IMR-90 (cell line): ENCODE data around the gene NOL9. TPM values are rescaled to one million over a fixed set of nuclear protein-coding genes. Genes with fewer than 3 reads are reported as not detected.

Source experiments
- ATAC-seq: fragments of 200-7000 bp; cut with Tn5 transposase; 2 replicates; pipeline ENCODE4 v1.9.1; 2020; ENCODE audit warnings: low read depth, mild to moderate bottlenecking, moderate library complexity
- BruUV-seq: library from RNA; stranded (reverse); fragments of 400-500 nt; replicated peaks from 2 replicates; lab custom pipeline; 2021; lab: Mats Ljungman, UMichigan
- CTCF ChIA-PET: fragments of 300-600 bp; formaldehyde crosslinking; extraction: SDS; loops from one replicate; lab custom pipeline; 2021; ENCODE audit warnings: antibody characterized with exemption; lab: Yijun Ruan, JAX
- POLR2A ChIA-PET: fragments of 300-600 bp; sonication (Branson Sonifier 250); formaldehyde crosslinking; loops from one replicate; lab custom pipeline; 2022; ENCODE audit warnings: antibody characterized with exemption; ENCODE audit not compliant: unreplicated experiment; lab: Charles Lee
- DNase-seq: peaks from one replicate; pipeline ENCODE4 v3.0.0; 2013
- H2AFZ ChIP-seq: replicated peaks from 2 replicates; pipeline ENCODE3; 2013; ENCODE audit warnings: low read length, mild to moderate bottlenecking; ENCODE audit not compliant: poor library complexity
- H2AK5ac ChIP-seq: 2 replicates; pipeline ENCODE4 v1.6.1; 2013; ENCODE audit warnings: low read depth, low read length, inconsistent platforms
- H2AK9ac ChIP-seq: replicated peaks from 2 replicates; pipeline ENCODE3; 2013; ENCODE audit warnings: mild to moderate bottlenecking, low read depth, low read length, moderate library complexity; ENCODE audit not compliant: poor library complexity
- H2BK120ac ChIP-seq: 2 replicates; pipeline ENCODE4 v1.6.1; 2013; ENCODE audit warnings: low read depth, low read length, inconsistent platforms
- H2BK15ac ChIP-seq: 3 replicates; pipeline ENCODE4 v1.6.1; 2013; ENCODE audit warnings: low read depth, low read length, inconsistent platforms
- H2BK20ac ChIP-seq: 2 replicates; pipeline ENCODE4 v1.6.1; 2013; ENCODE audit warnings: low read depth, mild to moderate bottlenecking, inconsistent platforms, low read length, moderate library complexity
- H2BK5ac ChIP-seq: 2 replicates; pipeline ENCODE4 v1.6.1; 2013; ENCODE audit warnings: mild to moderate bottlenecking, low read depth, low read length, inconsistent platforms; ENCODE audit not compliant: poor library complexity, severe bottlenecking
- H3K14ac ChIP-seq: replicated peaks from 2 replicates; pipeline ENCODE4 v1.6.1; 2013; ENCODE audit warnings: low read depth, low read length, inconsistent platforms
- H3K18ac ChIP-seq: 2 replicates; pipeline ENCODE4 v1.6.1; 2013; ENCODE audit warnings: low read depth, low read length, control low read depth
- H3K23ac ChIP-seq: 2 replicates; pipeline ENCODE4 v1.6.1; 2013; ENCODE audit warnings: low read depth, low read length, inconsistent platforms
- H3K27ac ChIP-seq: 2 replicates; pipeline ENCODE4 v1.5.1; 2013; ENCODE audit warnings: mild to moderate bottlenecking, control low read depth, low read length; ENCODE audit not compliant: insufficient read depth
- H3K27me3 ChIP-seq: 2 replicates; pipeline ENCODE4 v1.6.1; 2013; ENCODE audit warnings: low read length; ENCODE audit not compliant: control insufficient read depth, insufficient read depth
- H3K36me3 ChIP-seq: 2 replicates; pipeline ENCODE4 v1.6.1; 2013; ENCODE audit warnings: low read length, mixed read lengths; ENCODE audit not compliant: control insufficient read depth, insufficient read depth
- H3K4ac ChIP-seq: 2 replicates; pipeline ENCODE4 v1.6.1; 2013; ENCODE audit warnings: low read depth, low read length, inconsistent platforms
- H3K4me1 ChIP-seq: 2 replicates; pipeline ENCODE4 v1.6.1; 2013; ENCODE audit warnings: low read length, mixed read lengths; ENCODE audit not compliant: control insufficient read depth, insufficient read depth
- H3K4me2 ChIP-seq: 2 replicates; pipeline ENCODE4 v1.6.1; 2013; ENCODE audit warnings: low read depth, mild to moderate bottlenecking, control low read depth, low read length, moderate library complexity
- H3K4me3 ChIP-seq: 2 replicates; pipeline ENCODE4 v1.5.1; 2013; ENCODE audit warnings: low read depth, mild to moderate bottlenecking, control low read depth, low read length, moderate library complexity; ENCODE audit not compliant: insufficient read depth
- H3K56ac ChIP-seq: 2 replicates; pipeline ENCODE4 v1.6.1; 2013; ENCODE audit warnings: low read length, inconsistent platforms; ENCODE audit not compliant: insufficient read depth; ENCODE audit errors: extremely low read depth
- H3K79me1 ChIP-seq, 2 experiments: 2 replicates each; pipeline ENCODE4 v1.6.1; 2013; ENCODE audit warnings: low read length in 2 of 2, inconsistent platforms in 1 of 2, low read depth in 1 of 2
- H3K9ac ChIP-seq: 2 replicates; pipeline ENCODE4 v1.6.1; 2013; ENCODE audit warnings: low read depth, low read length, control low read depth
- H3K9me1 ChIP-seq: 2 replicates; pipeline ENCODE4 v1.6.1; 2013; ENCODE audit warnings: low read length, inconsistent platforms; ENCODE audit not compliant: insufficient read depth
- H3K9me3 ChIP-seq: 2 replicates; pipeline ENCODE4 v1.6.1; 2013; ENCODE audit warnings: low read length; ENCODE audit not compliant: control insufficient read depth, insufficient read depth
- H4K20me1 ChIP-seq: 2 replicates; pipeline ENCODE4 v1.6.1; 2013; ENCODE audit warnings: low read length, inconsistent platforms; ENCODE audit not compliant: insufficient read depth
- H4K5ac ChIP-seq: 2 replicates; pipeline ENCODE4 v1.6.1; 2013; ENCODE audit warnings: mild to moderate bottlenecking, low read depth, low read length, control low read depth
- H4K8ac ChIP-seq, 2 experiments: 2 replicates each; pipeline ENCODE4 v1.6.1; 2013; ENCODE audit warnings: low read depth in 2 of 2, low read length in 2 of 2, control low read depth in 1 of 2, inconsistent platforms in 1 of 2
- H4K91ac ChIP-seq: 2 replicates; pipeline ENCODE4 v1.6.1; 2013; ENCODE audit warnings: low read depth, low read length, inconsistent platforms; ENCODE audit not compliant: insufficient read depth
- NFE2L2 ChIP-seq: fragments of 150-350 bp; IDR thresholded peaks from 2 replicates; pipeline ENCODE4 v1.6.1; 2016; ENCODE audit warnings: low read depth, mild to moderate bottlenecking, low read length
- WGBS, 2 experiments: methylation state at CpG; one replicate each; pipeline versions ENCODE4 v1.1.5 to v1.1.7; 2013; ENCODE audit warnings: missing lambda C conversion rate in 2 of 2; ENCODE audit not compliant: insufficient read length in 1 of 2; ENCODE audit errors: extremely low coverage in 2 of 2; 5-methylcytosine and 5-hydroxymethylcytosine counted together
- dilution Hi-C: fragments of 300-500 bp; cut with HindIII; formaldehyde crosslinking; loops from one replicate; pipeline ENCODE4 v1.14.3; 2018; ENCODE audit warnings: low sequenced_read_pairs; ENCODE audit not compliant: unreplicated experiment
- in situ Hi-C: fragments of 300-500 bp; cut with MboI; formaldehyde crosslinking; loops from 3 replicates; pipeline ENCODE4 v1.14.3; 2019; ENCODE audit warnings: low sequenced_read_pairs, inconsistent platforms, mixed read lengths
- intact Hi-C: fragments of 100-400 bp; cut with micrococcal nuclease; formaldehyde crosslinking; loops from 2 replicates; pipeline ENCODE4 v1.10.0; 2022
- polyA plus RNA-seq, 3 experiments: library from polyadenylated mRNA; depleted of rRNA; stranded (reverse); fragments of >200 nt; gene quantifications; 2 replicates each; pipeline ENCODE4 v1.2.3, GENCODE V29; 2012; ENCODE audit warnings: low replicate concordance in 1 of 3
- total RNA-seq: library from RNA; depleted of rRNA; stranded (reverse); fragments of >200 nt; gene quantifications from 2 replicates; pipeline ENCODE4 v1.2.3, GENCODE V29; 2012
- TF ChIP-seq, protein P1 (sequence below): fragments of 150-350 bp; IDR thresholded peaks from 2 replicates; pipeline ENCODE4 v1.6.1; 2017; ENCODE audit warnings: mild to moderate bottlenecking, antibody characterized with exemption, low read length, low read depth

Gene NOL9
- total and polyA plus RNA-seq, 2 of the 4 experiments (the other 2 are of a cell fraction) = 13.0 to 19.2 TPM

DNA sequence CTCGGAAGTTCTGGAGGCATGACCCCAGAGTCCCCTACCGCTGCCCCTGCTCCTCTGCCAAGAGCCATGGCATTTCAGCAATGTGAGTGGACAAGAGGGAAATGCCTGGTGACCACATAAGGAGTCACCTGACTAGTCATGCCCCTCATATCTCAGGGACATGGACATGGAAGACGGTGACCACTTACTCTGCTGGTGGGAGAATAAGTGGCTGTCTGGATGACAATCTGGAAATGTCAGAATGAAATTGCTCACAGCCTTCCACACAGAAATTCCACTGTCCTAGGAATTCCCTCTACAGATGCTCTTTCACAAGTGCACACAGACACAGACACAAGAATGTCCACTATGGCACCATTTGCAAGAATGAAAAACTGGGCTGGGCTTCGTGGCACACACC lies 38.5 kb downstream of the NOL9 start:
- Histone ChIP-seq H3K4me2 (no peak overlapping the region), H3K4me3 (no peak overlapping the region), H2BK5ac (no peak overlapping the region), H2AK5ac (no peak overlapping the region), H3K9ac (no peak overlapping the region), H4K20me1 (no peaks in the 10 kb centered on the region), H3K18ac (no peak overlapping the region), H3K4ac (no peak overlapping the region), H4K8ac (no peak overlapping the region), H3K27me3 (no peaks in the 10 kb centered on the region), H3K36me3 (no peaks in the 10 kb centered on the region), H3K23ac (no peak overlapping the region), H3K9me1 (peaks cover 6% of the 10 kb centered on the region; the same call in 1 of the 2 replicates), H3K27ac (no peak overlapping the region), H4K91ac (no peak overlapping the region), H3K14ac (no peak overlapping the region), H3K56ac (no peak overlapping the region), H2BK120ac (no peak overlapping the region), H2BK15ac (no peak overlapping the region), H3K79me1 (no peaks in the 10 kb centered on the region), H3K4me1 (peaks cover 11% of the 10 kb centered on the region), H2AK9ac (peak overlapping the region; percentile 10), H2BK20ac (no peak overlapping the region), H2AFZ (no peak overlapping the region), H3K9me3 (no peaks in the 10 kb centered on the region), H4K5ac (no peak overlapping the region)
- ATAC-seq (no peak), DNase-seq (no peak)
- intact Hi-C loops (no loop called here), in situ Hi-C loops (no loop called here), dilution Hi-C loops (no loop called here)
- CTCF ChIA-PET = no interaction called here
- WGBS, 2 experiments = no CpG with 5 or more reads among the region's 4 CpGs
- no TSS peak for BruUV-seq
- POLR2A ChIA-PET = no interaction called here
- TF ChIP-seq, protein P1, sequence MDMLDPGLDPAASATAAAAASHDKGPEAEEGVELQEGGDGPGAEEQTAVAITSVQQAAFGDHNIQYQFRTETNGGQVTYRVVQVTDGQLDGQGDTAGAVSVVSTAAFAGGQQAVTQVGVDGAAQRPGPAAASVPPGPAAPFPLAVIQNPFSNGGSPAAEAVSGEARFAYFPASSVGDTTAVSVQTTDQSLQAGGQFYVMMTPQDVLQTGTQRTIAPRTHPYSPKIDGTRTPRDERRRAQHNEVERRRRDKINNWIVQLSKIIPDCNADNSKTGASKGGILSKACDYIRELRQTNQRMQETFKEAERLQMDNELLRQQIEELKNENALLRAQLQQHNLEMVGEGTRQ = peak; percentile 19; the same call in 1 of the 2 replicates
- TF ChIP-seq NFE2L2 = no peak
